ENCODE data around the gene OPTC.
"Not testable (repeated sequence)": the region's sequence is repeated elsewhere in the genome, so short reads cannot be mapped to it uniquely, and the experiment has no call there.

Gene OPTC

GRCh38 chr1:203493901-203494300, at the start of gene OPTC:
TSS of gene OPTC (plus strand) at chr1:203494153. CDS start at chr1:203496006, 1,853 bp downstream.
- no peak for DNase-seq

- no peak for DNase-seq
These were observed 49.8 kb upstream of the OPTC start for GRCh38 chr1:203444171-203444576.

GRCh38 chr1:203447151-203447550, 46.8 kb upstream of the OPTC start:
- no peak for DNase-seq

- DNase-seq = not testable (repeated sequence)
These were observed 46.4 kb upstream of the OPTC start for GRCh38 chr1:203447598-203447997.

- peak; percentile 62 for DNase-seq
These were observed 45.4 kb upstream of the OPTC start for GRCh38 chr1:203448521-203449061.

- DNase-seq = no peak
These were observed 44.0 kb upstream of the OPTC start for GRCh38 chr1:203450001-203450400.

- DNase-seq = no peak
These were observed 43.3 kb upstream of the OPTC start for GRCh38 chr1:203450479-203451149.

- no peak for DNase-seq
These were observed 41.8 kb upstream of the OPTC start for GRCh38 chr1:203451836-203452784.

GRCh38 chr1:203453016-203453415, 40.9 kb upstream of the OPTC start:
- DNase-seq = no peak

- no peak for DNase-seq
These were observed 40.3 kb upstream of the OPTC start for GRCh38 chr1:203453616-203454015.

GRCh38 chr1:203454986-203455471, 38.9 kb upstream of the OPTC start:
- DNase-seq = no peak

- no peak for DNase-seq
These were observed 38.2 kb upstream of the OPTC start for GRCh38 chr1:203455706-203456105.

GRCh38 chr1:203456577-203456976, 37.4 kb upstream of the OPTC start:
- DNase-seq = no peak

- no peak for DNase-seq
These were observed 35.9 kb upstream of the OPTC start for GRCh38 chr1:203458078-203458477.

GRCh38 chr1:203459671-203460201, 34.2 kb upstream of the OPTC start:
- DNase-seq = no peak

GRCh38 chr1:203461717-203462116, 32.2 kb upstream of the OPTC start:
- no peak for DNase-seq

GRCh38 chr1:203462143-203462542, 31.8 kb upstream of the OPTC start:
- DNase-seq = no peak

GRCh38 chr1:203462878-203463277, 31.1 kb upstream of the OPTC start:
- DNase-seq = no peak

- DNase-seq = peak; percentile 70
These were observed 30.4 kb upstream of the OPTC start for GRCh38 chr1:203463469-203464062.

GRCh38 chr1:203464226-203464625, 29.7 kb upstream of the OPTC start:
- no peak for DNase-seq

GRCh38 chr1:203464743-203465142, 29.2 kb upstream of the OPTC start:
- DNase-seq = no peak

GRCh38 chr1:203465146-203465798, 28.7 kb upstream of the OPTC start:
- no peak for DNase-seq
